GM12891 (cell line): Measurements from ENCODE around the gene SPINK8.
"Not testable (repeated sequence)": the region's sequence is repeated elsewhere in the genome, so short reads cannot be mapped to it uniquely, and the experiment has no call there.

Source experiments
- DNase-seq: peaks from one replicate; pipeline ENCODE4 v3.0.0; 2011; ENCODE audit warnings: low spot score; ENCODE audit not compliant: insufficient read length
- FAIRE-seq: peaks from 2 replicates; lab custom pipeline; 2011; peaks lifted over from hg19 to GRCh38; lab: Jason Lieb, UNC
- PAX5 ChIP-seq: IDR thresholded peaks from 2 replicates; pipeline ENCODE4 v1.6.1; 2011; ENCODE audit warnings: low read length, moderate library complexity, mild to moderate bottlenecking; ENCODE audit not compliant: insufficient read depth, severe bottlenecking
- POLR2A ChIP-seq: IDR thresholded peaks from 2 replicates; pipeline ENCODE4 v1.6.1; 2011; ENCODE audit warnings: low read depth, low read length, control low read depth
- POLR2AphosphoS5 ChIP-seq: IDR thresholded peaks from 2 replicates; pipeline ENCODE4 v1.6.1; 2011; ENCODE audit warnings: low read depth, low read length, control low read depth
- POU2F2 ChIP-seq: IDR thresholded peaks from 2 replicates; pipeline ENCODE4 v1.6.1; 2011; ENCODE audit warnings: low read depth, mild to moderate bottlenecking, control low read depth, low read length, moderate library complexity
- SPI1 ChIP-seq: IDR thresholded peaks from 2 replicates; pipeline ENCODE4 v1.6.1; 2011; ENCODE audit warnings: low read depth, low read length, control low read depth
- TAF1 ChIP-seq: IDR thresholded peaks from 2 replicates; pipeline ENCODE4 v1.6.1; 2011; ENCODE audit warnings: low read depth, low read length, control low read depth

The SPINK8 gene

DNA sequence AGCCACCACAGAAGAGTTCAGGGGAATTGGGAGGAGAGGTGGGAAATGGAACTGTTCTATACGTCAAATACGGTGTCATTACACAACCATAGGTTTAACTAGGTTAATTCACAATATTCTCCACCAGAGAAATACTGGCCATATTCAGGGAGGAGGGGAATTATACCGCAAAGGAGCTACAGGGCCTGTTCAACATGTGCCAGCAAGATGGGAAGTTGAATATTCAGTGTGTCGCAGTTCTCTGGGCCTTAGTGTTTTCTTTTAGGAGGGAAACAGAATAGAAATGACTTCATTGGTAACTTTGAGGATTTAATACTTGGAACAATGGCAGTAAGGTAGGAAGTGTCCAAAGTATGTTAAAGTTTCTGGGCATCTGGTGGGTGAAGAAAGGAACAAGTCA, 20.5 kb upstream of the SPINK8 start:
- no peak for TF ChIP-seq POLR2AphosphoS5
- TF ChIP-seq SPI1 = no peak
- TF ChIP-seq POLR2A = no peak
- TF ChIP-seq PAX5 = no peak
- no peak for TF ChIP-seq POU2F2
- no peak for TF ChIP-seq TAF1
- DNase-seq (no peak), FAIRE-seq (no peak)

DNA sequence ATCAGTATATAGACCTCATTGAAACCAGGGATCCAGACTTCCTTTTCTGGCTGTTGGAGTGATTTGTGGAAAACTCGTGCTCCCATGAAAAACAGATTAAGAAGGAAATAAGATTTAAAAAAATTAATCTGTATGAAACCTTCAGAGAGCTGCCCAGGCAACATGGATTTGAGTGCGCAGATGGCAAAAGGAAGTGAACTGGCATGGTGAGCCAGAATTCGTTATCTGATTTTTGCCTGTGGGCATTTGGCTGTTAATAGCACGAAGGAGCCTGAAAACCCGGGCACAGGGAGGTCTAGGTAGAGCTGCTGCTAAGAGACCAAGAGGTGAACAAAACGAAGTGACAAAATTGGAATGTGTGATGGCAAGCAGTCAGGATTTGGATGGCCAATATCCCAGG, 19.1 kb upstream of the SPINK8 start:
- no peak for DNase-seq
- no peak for TF ChIP-seq POLR2A
- no peak for TF ChIP-seq POU2F2
- TF ChIP-seq SPI1 = no peak
- no peak for TF ChIP-seq POLR2AphosphoS5
- TF ChIP-seq PAX5 = no peak
- no peak for TF ChIP-seq TAF1
- no peak for FAIRE-seq

- no peak for TF ChIP-seq SPI1
- TF ChIP-seq POLR2A = no peak
- no peak for TF ChIP-seq TAF1
- TF ChIP-seq PAX5 = no peak
- no peak for TF ChIP-seq POLR2AphosphoS5
- DNase-seq (no peak), FAIRE-seq (no peak)
Observed at GRCh38 chr3:48347500-48347899, 14.0 kb upstream of the SPINK8 start.

- FAIRE-seq (no peak), DNase-seq (no peak)
- TF ChIP-seq POU2F2 (no peak), PAX5 (no peak), TAF1 (no peak), POLR2AphosphoS5 (no peak), POLR2A (no peak), SPI1 (no peak)
Observed at GRCh38 chr3:48345946-48346572, 12.6 kb upstream of the SPINK8 start.

GRCh38 chr3:48344867-48345507, 11.5 kb upstream of the SPINK8 start:
- no peak for TF ChIP-seq TAF1
- no peak for TF ChIP-seq POLR2AphosphoS5
- no peak for TF ChIP-seq PAX5
- TF ChIP-seq POLR2A = no peak
- TF ChIP-seq POU2F2 = no peak
- FAIRE-seq = no peak
- no peak for DNase-seq

DNA sequence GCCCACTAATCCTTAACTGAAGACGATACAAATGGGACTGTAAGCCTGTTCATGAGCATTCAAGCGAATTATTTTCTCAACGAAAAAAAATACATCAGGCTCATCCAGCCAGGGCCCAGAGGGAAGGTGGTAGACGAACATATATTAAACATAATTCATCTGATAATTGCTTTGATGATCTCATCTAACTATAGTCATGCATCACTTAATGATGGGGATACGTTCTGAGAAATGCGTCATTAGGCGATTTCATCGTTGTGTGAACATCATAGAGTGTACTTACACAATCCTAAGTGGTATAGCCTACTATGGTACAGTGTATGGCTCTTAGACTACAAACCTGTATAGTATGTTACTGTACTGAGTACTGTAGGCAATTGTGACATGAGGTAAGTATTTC, 10.0 kb upstream of the SPINK8 start:
- no peak for DNase-seq
- no peak for FAIRE-seq
- no peak for TF ChIP-seq PAX5
- TF ChIP-seq TAF1 = no peak
- TF ChIP-seq POLR2A = no peak
- no peak for TF ChIP-seq POLR2AphosphoS5
- TF ChIP-seq SPI1 = no peak
- no peak for TF ChIP-seq POU2F2

GRCh38 chr3:48338635-48339034, 5.2 kb upstream of the SPINK8 start:
- no peak for FAIRE-seq

DNA sequence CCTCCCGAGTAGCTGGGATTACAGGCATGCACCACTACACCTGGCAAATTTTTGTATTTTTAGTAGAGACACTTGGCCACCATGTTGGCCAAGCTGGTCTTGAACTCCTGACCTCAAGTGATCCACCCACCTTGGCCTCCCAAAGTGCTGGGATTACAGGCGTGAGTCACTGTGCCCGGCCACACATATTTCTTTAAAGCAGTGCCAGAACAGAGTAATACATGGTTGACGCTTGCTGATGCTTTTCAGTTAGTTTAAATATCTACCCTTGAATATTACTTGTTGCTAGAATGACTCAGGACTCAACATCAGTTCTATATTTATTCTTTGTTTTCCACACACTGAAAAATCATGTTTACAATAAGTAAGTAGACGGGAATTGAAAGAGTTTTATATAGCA, 4.1 kb upstream of the SPINK8 start:
- not testable (repeated sequence) for DNase-seq, FAIRE-seq

More at GRCh38 chr3:48338635-48339034, 5.2 kb upstream of the SPINK8 start:
- DNase-seq = no peak
- TF ChIP-seq POU2F2 (no peak), TAF1 (no peak), PAX5 (no peak), POLR2A (no peak), SPI1 (no peak), POLR2AphosphoS5 (no peak)

- not testable (repeated sequence) for DNase-seq, FAIRE-seq
Observed at GRCh38 chr3:48335286-48335685, 1.8 kb upstream of the SPINK8 start.

DNA sequence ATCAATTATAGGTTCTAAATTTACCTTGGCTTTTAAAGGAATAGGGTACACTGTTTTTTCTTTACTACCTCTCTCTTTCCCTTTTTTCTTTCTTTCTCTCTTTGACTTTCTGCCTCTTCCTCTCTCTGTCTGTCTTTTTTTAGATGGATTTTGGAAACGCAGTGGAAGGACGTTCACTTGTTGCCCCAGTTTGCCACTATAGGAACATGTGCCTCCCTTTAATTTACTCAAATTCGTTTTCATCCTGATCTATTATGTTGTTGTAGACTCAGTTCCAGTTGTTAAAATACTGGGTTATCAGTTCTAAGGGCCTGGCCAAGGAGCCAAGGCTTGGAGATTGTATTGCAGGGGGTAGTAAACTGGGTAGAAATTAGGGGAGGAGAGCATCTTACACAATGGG, 1.1 kb upstream of the SPINK8 start:
- TF ChIP-seq POU2F2 (no peak), POLR2AphosphoS5 (no peak), POLR2A (no peak), PAX5 (no peak), TAF1 (no peak), SPI1 (no peak)
- no peak for DNase-seq
- no peak for FAIRE-seq

- not testable (repeated sequence) for DNase-seq, FAIRE-seq
Observed at GRCh38 chr3:48331706-48332435, 1.6 kb downstream of the SPINK8 start.
